Muscle of arm (tissue), 12 donors: ENCODE results near the gene CHRNA7. TPM values are rescaled to one million over a fixed set of nuclear protein-coding genes. Genes with fewer than 3 reads are reported as not detected.

Source experiments
- DNase-seq: peaks from one replicate; pipeline ENCODE4 v3.0.0-alpha.2; 2013
- polyA plus RNA-seq, 12 donors: library from polyadenylated mRNA; unstranded; fragments of 120-200 nt; gene quantifications; one replicate each; pipeline ENCODE4 v1.2.1, GENCODE V29; 2013; ENCODE audit not compliant: insufficient read length in 12 of 12

Gene CHRNA7
- polyA plus RNA-seq, 12 donors: 1.1 to 5.9 (median 2.7) TPM; not detected in 1

DNA sequence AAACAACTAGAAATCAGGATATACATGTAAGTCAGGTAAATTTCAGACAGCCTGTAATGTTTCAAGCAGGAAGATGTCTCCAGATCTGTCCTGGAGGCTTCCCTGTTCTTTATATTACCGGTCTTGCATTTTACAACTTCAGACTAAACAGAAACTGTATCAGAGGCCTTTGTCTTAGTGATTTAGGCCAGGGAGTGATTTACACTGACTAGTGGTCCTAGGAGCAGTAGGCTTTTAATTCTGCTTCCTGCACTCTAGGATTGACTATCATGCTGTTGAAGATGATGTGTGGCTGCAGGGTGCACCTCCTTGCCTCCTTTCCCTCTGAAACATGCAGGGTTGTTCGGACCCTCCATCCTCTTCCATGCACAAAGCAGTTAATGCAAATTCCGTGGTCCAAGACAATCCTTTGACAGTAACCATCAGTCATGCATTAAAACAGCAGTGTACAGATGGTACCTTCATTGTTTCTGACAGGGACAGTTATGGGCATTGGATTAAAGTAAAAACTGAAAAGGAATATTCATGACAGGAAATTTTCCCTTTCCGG, 27.6 kb downstream of the CHRNA7 start:
- DNase-seq: no peak

- no peak for DNase-seq
These were observed 30.4 kb downstream of the CHRNA7 start for GRCh38 chr15:32060706-32061105.

DNA sequence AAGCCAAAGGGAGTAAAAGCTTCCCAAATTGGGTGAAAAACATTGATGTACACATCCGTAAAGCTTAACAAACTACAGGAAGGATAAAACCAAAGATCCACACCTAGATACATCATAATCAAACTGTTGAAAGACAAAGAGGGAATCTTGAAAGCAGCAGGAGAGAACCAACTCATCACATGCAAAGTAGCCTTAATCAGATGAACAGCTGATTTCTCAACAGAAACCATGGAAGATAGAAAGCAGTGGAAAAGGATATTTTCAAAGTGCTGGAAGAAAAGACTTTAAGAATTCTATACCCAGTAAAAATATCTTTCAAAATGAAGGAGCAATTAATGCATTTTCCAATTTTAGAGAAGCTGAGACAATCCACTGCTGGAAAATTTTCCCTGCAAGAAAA, 36.8 kb downstream of the CHRNA7 start:
- no peak for DNase-seq

DNA sequence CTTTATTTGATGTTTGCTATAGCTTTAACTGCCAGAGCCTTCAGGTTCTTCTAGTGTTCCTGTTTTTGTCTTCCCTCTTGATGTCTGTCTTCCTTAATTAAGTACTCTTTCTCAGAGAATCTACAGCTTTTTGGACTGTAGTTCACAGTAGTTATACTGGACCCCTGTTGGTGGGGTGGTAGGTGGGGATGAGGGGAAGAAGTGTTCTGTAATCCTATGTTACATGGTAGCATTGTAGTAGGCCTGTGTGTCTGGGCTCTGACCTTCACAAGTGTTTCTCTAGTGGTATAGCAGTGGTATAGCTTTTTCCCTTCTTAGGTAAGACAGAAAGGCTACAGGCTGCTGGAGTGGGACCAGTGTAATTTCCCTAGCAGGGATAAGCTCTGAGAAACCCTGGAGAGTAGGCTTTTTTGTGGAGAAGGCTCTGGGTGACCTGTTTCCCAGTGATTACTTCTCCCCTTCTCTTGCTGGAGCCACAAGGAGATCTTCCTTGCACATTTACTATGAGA, 59.6 kb downstream of the CHRNA7 start:
- DNase-seq: no peak

- no peak for DNase-seq
These were observed 61.4 kb downstream of the CHRNA7 start for GRCh38 chr15:32091505-32092380.

GRCh38 chr15:32096213-32096612, 65.9 kb downstream of the CHRNA7 start:
- no peak for DNase-seq

GRCh38 chr15:32096916-32097617, 66.8 kb downstream of the CHRNA7 start:
- DNase-seq: no peak

- no peak for DNase-seq
These were observed 67.7 kb downstream of the CHRNA7 start for GRCh38 chr15:32098033-32098432.

DNA sequence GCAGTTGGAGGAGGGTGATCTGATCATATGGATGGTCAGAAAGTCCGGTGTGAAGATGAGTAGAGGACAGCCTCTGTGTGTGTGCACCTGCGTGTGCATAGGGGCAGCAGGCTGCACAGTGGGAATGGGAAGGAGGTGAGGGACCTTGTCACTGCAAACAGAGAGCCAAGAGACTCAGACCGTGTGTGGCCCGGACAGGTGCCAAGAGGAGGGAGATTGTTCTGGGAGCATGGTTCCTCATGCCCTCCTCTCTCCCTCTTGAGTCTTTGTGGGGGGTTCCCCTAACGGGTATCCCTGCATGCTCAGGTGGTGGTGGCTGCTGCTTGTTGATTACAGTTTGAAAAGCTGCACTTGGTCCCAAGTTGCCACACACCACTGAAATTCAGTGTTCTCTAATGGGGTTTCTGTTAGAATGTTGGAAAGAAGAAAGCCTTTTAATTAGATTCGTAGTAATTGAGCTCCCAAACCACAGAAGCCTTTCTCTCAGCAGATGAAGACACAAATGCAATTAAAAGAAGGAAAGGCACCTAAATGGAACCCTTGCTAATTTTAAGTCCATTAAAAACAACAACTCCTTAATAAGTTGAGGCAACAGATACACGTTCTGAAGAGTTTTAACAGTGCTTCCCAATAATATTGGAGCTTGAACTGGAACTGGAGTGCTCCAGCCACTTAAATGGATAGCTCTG, 68.9 kb downstream of the CHRNA7 start:
- DNase-seq: no peak

DNA sequence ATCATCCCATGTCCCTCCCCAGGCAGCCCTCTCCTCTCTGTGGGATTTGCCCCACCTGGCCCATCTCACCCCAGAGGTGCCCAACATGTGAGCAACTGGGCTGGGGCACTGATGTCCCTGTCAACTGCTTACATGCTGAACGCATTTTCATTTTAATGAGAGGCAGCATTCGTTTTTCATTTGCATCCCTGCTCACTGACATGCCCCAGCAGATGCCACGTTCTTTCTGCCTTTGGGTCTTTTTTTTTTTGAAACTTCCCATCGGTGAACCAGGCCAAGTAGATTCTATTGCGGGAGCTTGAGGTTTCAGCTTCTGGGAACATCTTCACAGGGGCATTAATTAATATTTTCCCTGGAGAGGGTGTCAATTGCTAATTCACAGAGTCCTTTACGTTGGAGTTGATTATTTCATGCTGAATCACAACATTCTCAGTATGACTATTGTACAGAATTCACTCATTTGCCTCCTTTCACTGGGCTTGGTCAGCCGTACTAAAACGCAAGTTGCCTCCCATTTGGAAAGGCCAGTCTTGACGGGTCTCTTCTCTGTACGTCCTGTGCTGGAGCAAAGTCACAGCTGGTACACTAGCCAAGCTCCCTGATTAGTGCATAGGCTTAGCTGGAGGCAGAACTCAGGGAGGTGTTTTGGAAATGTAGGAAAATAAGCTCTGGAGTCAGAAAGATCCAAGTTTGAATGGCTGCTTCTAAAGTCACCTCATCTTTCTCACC, 69.8 kb downstream of the CHRNA7 start:
- no peak for DNase-seq

DNA sequence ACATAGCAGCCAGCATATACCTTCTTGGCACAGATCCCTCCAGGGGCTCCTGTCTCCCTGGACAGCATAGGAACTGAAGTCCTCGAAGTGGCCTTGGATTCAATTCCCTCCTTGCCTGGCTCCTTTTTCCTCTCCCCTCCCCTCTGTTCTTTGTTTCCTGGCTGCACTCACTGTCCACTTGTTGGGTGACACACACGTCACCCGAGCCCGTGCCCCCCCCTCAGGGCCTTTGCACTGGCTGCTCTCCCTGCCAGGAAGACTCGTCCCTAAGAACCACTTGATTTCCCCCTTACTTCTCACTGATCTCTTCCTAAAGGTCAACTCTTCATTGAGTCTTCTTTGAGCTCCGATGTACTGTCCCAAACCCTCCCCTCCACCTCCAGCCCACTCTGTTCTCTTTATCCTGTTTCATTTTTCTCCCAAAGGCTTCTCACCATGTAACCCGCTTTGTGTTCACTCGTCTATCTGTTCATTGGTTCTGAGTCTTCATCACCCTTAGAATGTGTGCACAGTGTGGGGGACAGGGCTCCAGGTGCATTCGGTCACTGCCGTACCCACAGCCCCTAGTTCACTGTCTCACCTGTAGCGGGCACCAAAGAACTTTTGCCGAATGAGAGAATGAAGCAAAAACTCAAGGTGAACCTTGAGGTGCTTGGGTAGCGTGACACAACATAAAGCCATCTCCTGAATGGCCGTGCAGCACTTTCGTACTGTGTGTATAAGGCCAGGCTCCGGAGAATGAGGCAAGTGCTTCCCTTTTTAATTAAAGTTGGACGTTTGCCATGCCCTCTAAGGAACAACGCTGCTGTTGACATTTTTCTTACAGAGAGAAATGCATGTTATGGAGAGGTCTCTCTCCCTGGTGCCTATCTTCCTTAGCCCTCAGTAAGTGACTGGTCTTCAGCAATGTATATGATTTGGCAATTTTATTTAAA, 74.0 kb downstream of the CHRNA7 start:
- no peak for DNase-seq

DNA sequence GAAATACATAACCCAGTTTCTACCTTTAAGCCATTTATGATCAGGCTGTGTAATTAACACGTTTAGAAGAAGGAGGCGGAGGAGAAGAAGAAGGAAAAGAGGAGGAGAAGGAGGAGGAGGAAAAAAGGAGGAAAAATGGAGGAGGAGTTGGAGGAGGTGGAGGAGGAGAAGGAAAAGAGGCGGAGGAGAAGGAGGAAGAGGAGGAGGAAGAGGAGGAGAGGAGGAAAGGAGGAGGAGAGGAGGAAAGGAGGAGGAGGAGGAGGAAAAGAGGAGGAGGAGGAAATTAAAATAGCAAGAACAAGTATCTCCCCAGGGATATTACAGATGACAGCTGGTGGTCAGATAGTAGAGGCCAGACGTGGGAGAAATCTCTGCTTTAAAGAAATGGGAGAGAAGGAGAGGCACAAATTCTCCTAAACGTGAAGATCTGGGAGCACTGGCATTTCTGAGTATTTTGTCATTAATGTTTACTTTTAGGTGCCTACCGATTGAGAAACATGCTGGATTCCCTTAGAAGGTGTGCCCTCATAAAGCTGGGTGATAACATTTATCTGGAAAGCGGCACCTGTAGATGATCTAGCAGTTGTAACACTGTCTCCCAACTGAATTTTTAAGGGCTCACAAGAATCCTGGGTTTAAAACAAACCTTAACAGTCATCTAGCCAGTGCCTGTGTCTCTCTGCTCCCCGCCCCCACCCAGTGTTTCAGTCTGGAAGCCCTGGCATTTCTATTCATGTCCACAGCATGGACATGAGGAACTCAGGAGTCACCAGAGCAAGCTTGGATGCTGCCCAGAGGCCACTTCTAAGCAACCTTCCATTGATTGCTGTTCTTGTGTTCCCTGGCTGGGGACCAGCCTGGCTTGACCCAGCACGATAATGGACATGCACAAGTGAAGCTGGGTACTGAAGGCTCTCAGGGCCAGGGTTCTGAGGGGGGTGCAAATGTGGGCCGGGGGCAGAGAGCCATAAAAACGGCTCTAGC, 75.2 kb downstream of the CHRNA7 start:
- no peak for DNase-seq

- DNase-seq: no peak
These were observed 76.4 kb downstream of the CHRNA7 start for GRCh38 chr15:32106401-32107381.

DNA sequence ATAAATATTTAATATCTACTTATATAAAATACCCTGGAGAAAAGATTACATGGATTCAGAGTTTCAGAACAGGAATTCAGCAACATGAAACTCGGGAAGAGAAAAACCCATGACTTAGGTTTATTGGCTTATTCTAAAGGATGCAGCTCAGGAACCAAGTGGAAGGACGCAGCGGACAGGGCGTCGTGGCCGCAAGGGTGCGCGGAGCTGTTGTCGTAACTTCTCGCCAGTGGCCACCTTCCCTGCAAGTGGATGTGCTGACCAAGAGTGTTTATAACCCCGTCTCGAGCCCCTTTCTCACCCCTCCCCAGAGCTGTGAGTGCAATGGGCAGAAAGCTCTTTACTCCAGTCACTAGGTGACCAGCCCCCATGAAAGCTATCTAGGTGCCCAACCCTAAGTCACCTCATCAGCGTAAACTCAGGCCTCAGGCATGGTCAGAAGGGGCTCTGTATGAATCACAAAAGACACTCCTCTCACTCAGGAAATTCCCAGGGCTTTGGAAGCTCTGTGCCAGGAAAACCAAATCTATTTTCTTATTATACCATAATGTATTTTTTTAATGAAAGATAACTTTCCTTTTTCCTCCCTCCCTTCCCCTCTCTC, 77.3 kb downstream of the CHRNA7 start:
- no peak for DNase-seq

- no peak for DNase-seq
These were observed 78.3 kb downstream of the CHRNA7 start for GRCh38 chr15:32108661-32109060.

GRCh38 chr15:32112101-32112500, 81.8 kb downstream of the CHRNA7 start:
- DNase-seq: no peak

DNA sequence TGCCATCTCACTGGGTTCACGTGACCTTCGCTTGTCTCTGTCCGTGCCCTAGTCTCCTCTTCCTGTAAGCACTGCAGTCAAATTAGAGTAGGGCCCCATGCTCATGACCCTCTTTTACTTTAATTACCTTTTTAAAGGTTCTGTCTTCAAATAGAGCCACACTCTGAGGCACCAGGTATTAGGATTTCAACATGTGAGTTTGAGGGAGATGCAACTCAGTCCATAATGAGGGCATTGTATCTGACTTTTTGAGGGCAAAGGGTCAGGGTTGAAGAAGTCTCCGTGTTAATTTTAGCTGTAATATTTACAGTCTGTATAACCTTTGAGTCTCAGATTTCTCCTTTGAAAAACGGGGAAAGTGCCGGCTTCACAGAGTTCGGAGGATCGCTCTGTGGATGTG, 82.9 kb downstream of the CHRNA7 start:
- DNase-seq: no peak
